Loucy (cell line): Measurements from ENCODE around the gene MACC1.

Source experiments
- EZH2phosphoT487 ChIP-seq: fragments of 200-600 bp; IDR thresholded peaks from 2 replicates; pipeline ENCODE4 v1.6.1; 2018; ENCODE audit warnings: antibody characterized with exemption, mild to moderate bottlenecking, moderate library complexity, borderline replicate concordance
- TF ChIP-seq, protein P1 (sequence below): fragments of 200-600 bp; sonication (generic); conservative IDR thresholded peaks from 2 replicates; pipeline ENCODE4 v1.5.1; 2014; ENCODE audit warnings: mild to moderate bottlenecking, antibody characterized with exemption, low read length

DNA sequence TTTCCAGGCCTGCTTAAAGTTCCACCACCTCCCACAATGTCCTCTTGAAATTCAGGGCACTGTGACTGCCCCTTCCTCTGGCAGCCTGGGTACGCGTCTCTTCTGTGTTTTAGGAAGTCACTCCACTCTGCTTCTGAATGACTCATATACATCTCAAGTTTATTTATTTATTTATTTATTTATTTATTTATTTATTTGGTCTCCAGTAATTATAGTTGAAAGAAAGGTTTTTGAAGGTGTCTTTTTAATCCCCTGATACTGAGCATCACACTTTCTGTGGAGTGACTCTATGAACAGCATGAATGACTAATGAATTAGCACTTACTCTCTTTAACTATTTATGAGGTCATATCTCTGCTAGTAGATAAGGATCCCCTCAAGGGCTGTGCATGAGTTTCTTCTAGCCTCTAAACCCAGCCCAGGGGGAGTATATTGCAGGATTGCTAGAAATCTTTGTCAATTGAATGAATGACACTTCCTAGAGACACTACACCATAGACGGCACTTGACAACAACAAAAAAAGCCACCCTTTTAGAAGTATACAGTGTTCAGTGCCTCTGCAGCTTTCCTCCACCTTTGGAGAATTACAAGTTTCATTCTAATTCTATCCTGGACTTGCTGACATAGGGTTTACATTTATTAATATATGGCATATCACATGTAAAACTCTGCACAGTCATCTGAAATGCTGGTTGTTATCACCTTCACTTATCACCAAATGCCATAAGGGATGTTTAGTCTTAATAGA lies 2.1 kb downstream of the MACC1 start:
- TF ChIP-seq, protein P1, sequence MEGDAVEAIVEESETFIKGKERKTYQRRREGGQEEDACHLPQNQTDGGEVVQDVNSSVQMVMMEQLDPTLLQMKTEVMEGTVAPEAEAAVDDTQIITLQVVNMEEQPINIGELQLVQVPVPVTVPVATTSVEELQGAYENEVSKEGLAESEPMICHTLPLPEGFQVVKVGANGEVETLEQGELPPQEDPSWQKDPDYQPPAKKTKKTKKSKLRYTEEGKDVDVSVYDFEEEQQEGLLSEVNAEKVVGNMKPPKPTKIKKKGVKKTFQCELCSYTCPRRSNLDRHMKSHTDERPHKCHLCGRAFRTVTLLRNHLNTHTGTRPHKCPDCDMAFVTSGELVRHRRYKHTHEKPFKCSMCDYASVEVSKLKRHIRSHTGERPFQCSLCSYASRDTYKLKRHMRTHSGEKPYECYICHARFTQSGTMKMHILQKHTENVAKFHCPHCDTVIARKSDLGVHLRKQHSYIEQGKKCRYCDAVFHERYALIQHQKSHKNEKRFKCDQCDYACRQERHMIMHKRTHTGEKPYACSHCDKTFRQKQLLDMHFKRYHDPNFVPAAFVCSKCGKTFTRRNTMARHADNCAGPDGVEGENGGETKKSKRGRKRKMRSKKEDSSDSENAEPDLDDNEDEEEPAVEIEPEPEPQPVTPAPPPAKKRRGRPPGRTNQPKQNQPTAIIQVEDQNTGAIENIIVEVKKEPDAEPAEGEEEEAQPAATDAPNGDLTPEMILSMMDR = no peak
- TF ChIP-seq EZH2phosphoT487 = no peak
